Natural killer cell (primary cell): Measurements from ENCODE around the gene EGFR. TPM values are rescaled to one million over a fixed set of nuclear protein-coding genes. Genes with fewer than 3 reads are reported as not detected.

Experiments used
- ATAC-seq, 3 donors: fragments of 150-1000 bp in 2 of 3; fragments of 200-7000 bp in 1 of 3; cut with Tn5 transposase; 1 replicate in 1 of 3; 2 replicates in 2 of 3; pipeline ENCODE4 v1.10.0; 2021; ENCODE audit warnings: mild to moderate bottlenecking in 2 of 3, moderate library complexity in 2 of 3
- DNase-seq, 2 donors: peaks; one replicate each; pipeline versions ENCODE4 v3.0.0 to v3.0.0-alpha.2; 2013 to 2021; ENCODE audit warnings: mixed read lengths in 1 of 2
- H3K27ac ChIP-seq: one replicate; pipeline ENCODE4 v1.5.1; 2013; ENCODE audit warnings: mild to moderate bottlenecking, low read length
- H3K27me3 ChIP-seq: one replicate; pipeline ENCODE4 v1.6.1; 2013; ENCODE audit warnings: low read length; ENCODE audit not compliant: control insufficient read depth, insufficient read depth
- H3K36me3 ChIP-seq: one replicate; pipeline ENCODE4 v1.6.1; 2013; ENCODE audit warnings: low read length; ENCODE audit not compliant: control insufficient read depth, insufficient read depth
- H3K4me1 ChIP-seq: one replicate; pipeline ENCODE4 v1.6.1; 2013; ENCODE audit warnings: low read length; ENCODE audit not compliant: control insufficient read depth, insufficient read depth
- H3K4me3 ChIP-seq: one replicate; pipeline ENCODE4 v1.5.1; 2013; ENCODE audit warnings: low read length
- H3K9me3 ChIP-seq: one replicate; pipeline ENCODE4 v1.6.1; 2013; ENCODE audit warnings: low read length; ENCODE audit not compliant: control insufficient read depth, insufficient read depth
- H3K27ac Mint-ChIP-seq, 2 donors: one replicate each; pipeline ENCODE4 v1.8.0; 2022; ENCODE audit warnings: mild to moderate bottlenecking in 2 of 2, mixed read lengths in 2 of 2, moderate library complexity in 1 of 2
- H3K27me3 Mint-ChIP-seq, 2 donors: one replicate each; pipeline ENCODE4 v1.8.0; 2022; ENCODE audit warnings: low read depth in 2 of 2, mixed read lengths in 2 of 2
- H3K36me3 Mint-ChIP-seq: one replicate; pipeline ENCODE4 v1.8.0; 2022; ENCODE audit warnings: mixed read lengths
- H3K4me1 Mint-ChIP-seq, 2 donors: one replicate each; pipeline ENCODE4 v1.8.0; 2022; ENCODE audit warnings: mixed read lengths in 2 of 2
- H3K4me3 Mint-ChIP-seq: one replicate; pipeline ENCODE4 v1.8.0; 2022; ENCODE audit warnings: mild to moderate bottlenecking, moderate library complexity, mixed read lengths
- H3K9me3 Mint-ChIP-seq, 2 donors: one replicate each; pipeline ENCODE4 v1.8.0; 2022; ENCODE audit warnings: mixed read lengths in 2 of 2
- WGBS: methylation state at CpG from one replicate; pipeline ENCODE4 v1.1.7; 2013; ENCODE audit warnings: missing lambda C conversion rate; ENCODE audit not compliant: insufficient coverage; 5-methylcytosine and 5-hydroxymethylcytosine counted together
- intact Hi-C: fragments of 100-400 bp; cut with micrococcal nuclease; formaldehyde crosslinking; loops from one replicate; pipeline ENCODE4 v1.14.2; 2022
- total RNA-seq, 4 donors: library from RNA; stranded (reverse); fragments of 120-200 nt in 1 of 4; gene quantifications; one replicate each; pipeline versions ENCODE4 v1.2.3 to v1.2.4, GENCODE V29; 2013 to 2022
- TF ChIP-seq, protein P1 (sequence below): fragments of 200-600 bp; IDR thresholded peaks from one replicate; pipeline ENCODE4 v1.8.0; 2022; ENCODE audit warnings: antibody characterized with exemption

Gene EGFR
- total RNA-seq, 3 donors from 2014 or later (not counting 1 experiment from before 2014, with no cell fraction given), result not detected

DNA sequence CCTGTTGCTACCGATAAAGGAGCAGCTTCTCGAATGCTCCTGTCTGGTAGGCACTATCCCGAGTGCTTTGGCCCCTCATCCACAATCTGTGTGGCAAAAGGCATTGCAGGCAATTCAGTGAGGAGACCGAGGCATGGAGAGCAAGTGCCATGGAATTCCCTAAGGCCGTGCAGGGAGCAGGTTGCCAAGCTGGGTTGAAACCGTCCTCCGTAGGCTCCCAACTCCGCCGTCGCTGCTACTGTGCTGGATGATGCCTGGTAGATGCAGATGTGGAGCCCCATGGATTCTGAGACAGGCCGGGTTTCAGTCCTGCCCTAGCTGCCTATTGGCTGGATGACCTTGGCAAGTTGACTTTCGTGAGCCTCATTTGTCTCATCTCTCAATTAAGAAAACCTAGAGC is 85.3 kb downstream of the EGFR start:
- Histone ChIP-seq H3K4me1 (peaks cover 6% of the 10 kb centered on the region), H3K27ac (no peak overlapping the region), H3K36me3 (no peaks in the 10 kb centered on the region), H3K9me3 (no peaks in the 10 kb centered on the region), H3K27me3 (peaks cover 20% of the 10 kb centered on the region), H3K4me3 (no peak overlapping the region)
- peaks cover 25 to 52% of the 10 kb centered on the region in 2 donors for H3K27me3 Mint-ChIP-seq
- H3K4me1 Mint-ChIP-seq, result peaks cover 0 to 7% of the 10 kb centered on the region in 2 donors
- H3K27ac Mint-ChIP-seq, result no peak overlapping the region
- H3K9me3 Mint-ChIP-seq, result no peaks in the 10 kb centered on the region
- no peak overlapping the region for H3K4me3 Mint-ChIP-seq
- DNase-seq (no peak), ATAC-seq (no peak)
- TF ChIP-seq, protein P1, sequence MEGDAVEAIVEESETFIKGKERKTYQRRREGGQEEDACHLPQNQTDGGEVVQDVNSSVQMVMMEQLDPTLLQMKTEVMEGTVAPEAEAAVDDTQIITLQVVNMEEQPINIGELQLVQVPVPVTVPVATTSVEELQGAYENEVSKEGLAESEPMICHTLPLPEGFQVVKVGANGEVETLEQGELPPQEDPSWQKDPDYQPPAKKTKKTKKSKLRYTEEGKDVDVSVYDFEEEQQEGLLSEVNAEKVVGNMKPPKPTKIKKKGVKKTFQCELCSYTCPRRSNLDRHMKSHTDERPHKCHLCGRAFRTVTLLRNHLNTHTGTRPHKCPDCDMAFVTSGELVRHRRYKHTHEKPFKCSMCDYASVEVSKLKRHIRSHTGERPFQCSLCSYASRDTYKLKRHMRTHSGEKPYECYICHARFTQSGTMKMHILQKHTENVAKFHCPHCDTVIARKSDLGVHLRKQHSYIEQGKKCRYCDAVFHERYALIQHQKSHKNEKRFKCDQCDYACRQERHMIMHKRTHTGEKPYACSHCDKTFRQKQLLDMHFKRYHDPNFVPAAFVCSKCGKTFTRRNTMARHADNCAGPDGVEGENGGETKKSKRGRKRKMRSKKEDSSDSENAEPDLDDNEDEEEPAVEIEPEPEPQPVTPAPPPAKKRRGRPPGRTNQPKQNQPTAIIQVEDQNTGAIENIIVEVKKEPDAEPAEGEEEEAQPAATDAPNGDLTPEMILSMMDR, result no peak
- H3K36me3 Mint-ChIP-seq, result no peaks in the 10 kb centered on the region
- intact Hi-C loops, result no loop called here
- WGBS, result 91% methylated on average over 11 of the region's 12 CpGs

DNA sequence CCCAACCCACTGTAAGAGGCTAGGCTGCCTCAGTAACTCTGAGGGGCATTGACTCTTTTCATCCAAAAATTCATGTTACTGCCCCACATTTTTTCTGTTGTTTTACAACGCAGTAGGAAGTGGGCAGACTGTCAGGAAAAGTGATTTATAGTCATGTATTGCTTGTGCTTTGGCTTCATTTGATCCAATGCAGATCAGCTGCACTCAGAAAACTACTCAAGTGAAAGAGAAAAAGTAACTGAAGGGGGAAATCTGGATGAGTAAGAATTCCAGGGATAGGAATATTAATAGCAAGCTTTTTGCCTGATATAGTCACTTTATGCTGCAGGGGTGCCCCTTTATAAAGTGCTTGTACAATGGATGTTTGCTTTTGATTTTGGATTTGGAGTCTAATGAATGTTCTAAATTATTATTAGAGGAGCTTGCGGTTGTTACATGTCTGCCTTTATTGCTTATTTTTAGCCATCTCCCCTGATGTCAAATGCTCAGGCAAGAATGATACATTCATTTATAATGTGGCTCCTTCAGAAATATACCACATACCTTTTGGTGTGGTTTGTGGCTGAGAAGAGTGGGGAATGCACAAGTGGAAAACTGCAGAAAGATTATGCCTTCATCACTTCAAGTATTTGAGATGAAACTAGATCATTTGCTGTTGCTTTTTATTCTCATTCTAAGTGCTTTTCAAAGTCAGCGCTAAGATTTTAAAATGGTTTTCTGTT is 86.1 kb downstream of the EGFR start:
- H3K4me3 Mint-ChIP-seq, result no peak overlapping the region
- Histone ChIP-seq H3K9me3 (no peaks in the 10 kb centered on the region), H3K4me1 (peaks cover 6% of the 10 kb centered on the region), H3K4me3 (no peak overlapping the region), H3K36me3 (no peaks in the 10 kb centered on the region), H3K27me3 (peaks cover 20% of the 10 kb centered on the region), H3K27ac (no peak overlapping the region)
- TF ChIP-seq, protein P1, result no peak
- H3K27ac Mint-ChIP-seq, result no peak overlapping the region
- H3K9me3 Mint-ChIP-seq, result no peaks in the 10 kb centered on the region
- DNase-seq, result no peak
- no peaks in the 10 kb centered on the region for H3K36me3 Mint-ChIP-seq
- 29% methylated on average over 2 of the region's 3 CpGs for WGBS
- peaks cover 22 to 52% of the 10 kb centered on the region in 2 donors for H3K27me3 Mint-ChIP-seq
- intact Hi-C loops, result no loop called here
- H3K4me1 Mint-ChIP-seq, result peaks cover 0 to 7% of the 10 kb centered on the region in 2 donors
- no peak for ATAC-seq

GRCh38 chr7:55105952-55106351 is 87.1 kb downstream of the EGFR start:
- no peaks in the 10 kb centered on the region for H3K36me3 Mint-ChIP-seq
- Histone ChIP-seq H3K4me3 (no peak overlapping the region), H3K4me1 (peaks cover 6% of the 10 kb centered on the region), H3K9me3 (no peaks in the 10 kb centered on the region), H3K27me3 (peaks cover 23% of the 10 kb centered on the region), H3K36me3 (no peaks in the 10 kb centered on the region), H3K27ac (no peak overlapping the region)
- H3K4me3 Mint-ChIP-seq, result no peak overlapping the region
- 96% methylated on average over 6 of the region's 6 CpGs for WGBS
- H3K9me3 Mint-ChIP-seq, result no peaks in the 10 kb centered on the region
- TF ChIP-seq, protein P1, result no peak
- DNase-seq (no peak), ATAC-seq (no peak)
- H3K27ac Mint-ChIP-seq, result no peak overlapping the region
- peaks cover 19 to 52% of the 10 kb centered on the region in 2 donors for H3K27me3 Mint-ChIP-seq
- intact Hi-C loops, result no loop called here
- H3K4me1 Mint-ChIP-seq, result peaks cover 0 to 7% of the 10 kb centered on the region in 2 donors

- WGBS, result 96% methylated on average over 4 of the region's 4 CpGs
- intact Hi-C loops, result no loop called here
Measured at GRCh38 chr7:55107946-55108345, 89.1 kb downstream of the EGFR start.

More at GRCh38 chr7:55107946-55108345, 89.1 kb downstream of the EGFR start:
- no peak overlapping the region for H3K4me3 ChIP-seq
- H3K4me3 Mint-ChIP-seq, result no peak overlapping the region
- H3K27ac ChIP-seq, result no peak overlapping the region
- H3K4me1 ChIP-seq, result peaks cover 18% of the 10 kb centered on the region
- peaks cover 3 to 9% of the 10 kb centered on the region in 2 donors for H3K4me1 Mint-ChIP-seq
- H3K27ac Mint-ChIP-seq, result no peak overlapping the region
- no peaks in the 10 kb centered on the region for H3K9me3 Mint-ChIP-seq
- H3K9me3 ChIP-seq, result no peaks in the 10 kb centered on the region
- peaks cover 21% of the 10 kb centered on the region for H3K27me3 ChIP-seq
- no peaks in the 10 kb centered on the region for H3K36me3 Mint-ChIP-seq
- H3K36me3 ChIP-seq, result no peaks in the 10 kb centered on the region
- TF ChIP-seq, protein P1, result no peak
- DNase-seq, result no peak
- no peak for ATAC-seq
- peaks cover 10 to 33% of the 10 kb centered on the region in 2 donors for H3K27me3 Mint-ChIP-seq
